Measurements from ENCODE around the gene IL9.

IL9 gene

GRCh38 chr5:135879591-135879990 is 16.1 kb downstream of the IL9 start:
- TF ChIP-seq ZFX (IDR thresholded peaks at IDR 0.05; ENCODE audit: borderline replicate concordance) = no peak
- no peak for TF ChIP-seq CTCF (IDR thresholded peaks at IDR 0.05)
- H3K27ac ChIP-seq = no peak overlapping the region

GRCh38 chr5:135878156-135878620 is 17.5 kb downstream of the IL9 start:
- no peak overlapping the region for H3K27ac ChIP-seq
- no peak for TF ChIP-seq CTCF (IDR thresholded peaks at IDR 0.05)
- no peak for TF ChIP-seq ZFX (IDR thresholded peaks at IDR 0.05; ENCODE audit: borderline replicate concordance)

- H3K27ac ChIP-seq = no peak overlapping the region
- no peak for TF ChIP-seq CTCF (IDR thresholded peaks at IDR 0.05)
- no peak for TF ChIP-seq ZFX (IDR thresholded peaks at IDR 0.05; ENCODE audit: borderline replicate concordance)
Measured at GRCh38 chr5:135877570-135878155, 18.0 kb downstream of the IL9 start.

- H3K27ac ChIP-seq = no peak overlapping the region
- TF ChIP-seq ZFX (IDR thresholded peaks at IDR 0.05; ENCODE audit: borderline replicate concordance) (no peak), CTCF (IDR thresholded peaks at IDR 0.05) (no peak)
Measured at GRCh38 chr5:135876146-135876545, 19.5 kb downstream of the IL9 start.

GRCh38 chr5:135875567-135875966 is 20.1 kb downstream of the IL9 start:
- no peak overlapping the region for H3K27ac ChIP-seq
- no peak for TF ChIP-seq ZFX (IDR thresholded peaks at IDR 0.05; ENCODE audit: borderline replicate concordance)
- TF ChIP-seq CTCF (IDR thresholded peaks at IDR 0.05) = no peak

- H3K27ac ChIP-seq = no peak overlapping the region
- TF ChIP-seq ZFX (IDR thresholded peaks at IDR 0.05; ENCODE audit: borderline replicate concordance) (no peak), CTCF (IDR thresholded peaks at IDR 0.05) (no peak)
Measured at GRCh38 chr5:135874461-135874860, 21.2 kb downstream of the IL9 start.

- no peak overlapping the region for H3K27ac ChIP-seq
- TF ChIP-seq ZFX (IDR thresholded peaks at IDR 0.05; ENCODE audit: borderline replicate concordance) (no peak), CTCF (IDR thresholded peaks at IDR 0.05) (no peak)
Measured at GRCh38 chr5:135873831-135874230, 21.8 kb downstream of the IL9 start.
